OCI-LY7 (cell line): Measurements from ENCODE around the gene TP53RK. TPM values are rescaled to one million over a fixed set of nuclear protein-coding genes. Genes with fewer than 3 reads are reported as not detected.

Experiments used
- BruUV-seq: library from RNA; stranded (reverse); fragments of 400-500 nt; replicated peaks from 2 replicates; lab custom pipeline; 2021; lab: Mats Ljungman, UMichigan
- CTCF ChIA-PET: fragments of 300-600 bp; sonication (Branson Sonifier 250); formaldehyde crosslinking; loops from one replicate; lab custom pipeline; 2022; ENCODE audit warnings: antibody characterized with exemption; ENCODE audit not compliant: unreplicated experiment; lab: Charles Lee
- POLR2A ChIA-PET: fragments of 300-600 bp; sonication (Branson Sonifier 250); formaldehyde crosslinking; loops from one replicate; lab custom pipeline; 2022; ENCODE audit warnings: antibody characterized with exemption; lab: Charles Lee
- DNase-seq: peaks from one replicate; pipeline ENCODE4 v3.0.0-alpha.2; 2015; ENCODE audit warnings: low spot score
- H2AFZ ChIP-seq: fragments of 200-600 bp; sonication (generic), shearing (Covaris generic); 2 replicates; pipeline ENCODE4 v1.6.1; 2014; ENCODE audit warnings: mild to moderate bottlenecking, antibody characterized with exemption, low read length, moderate library complexity
- H3K27ac ChIP-seq: fragments of 200-600 bp; sonication (generic); 2 replicates; pipeline ENCODE4 v1.5.1; 2014; ENCODE audit warnings: mixed run types, low read depth, mild to moderate bottlenecking, moderate library complexity, low read length, inconsistent platforms; ENCODE audit not compliant: poor library complexity, severe bottlenecking
- H3K36me3 ChIP-seq: fragments of 200-600 bp; sonication (generic); 2 replicates; pipeline ENCODE4 v1.6.1; 2014; ENCODE audit warnings: mild to moderate bottlenecking, antibody characterized with exemption, low read length, moderate library complexity, mixed read lengths; ENCODE audit not compliant: insufficient read depth
- H3K4me1 ChIP-seq: fragments of 200-600 bp; sonication (generic); 2 replicates; pipeline ENCODE4 v1.5.1; 2014; ENCODE audit warnings: mild to moderate bottlenecking, low read length; ENCODE audit not compliant: insufficient read depth, poor library complexity, severe bottlenecking
- H3K4me2 ChIP-seq: fragments of 200-600 bp; sonication (generic); 2 replicates; pipeline ENCODE4 v1.6.1; 2014; ENCODE audit warnings: mild to moderate bottlenecking, low read length
- H3K4me3 ChIP-seq: fragments of 200-600 bp; sonication (generic); 2 replicates; pipeline ENCODE4 v1.5.1; 2014; ENCODE audit warnings: mild to moderate bottlenecking, low read depth, low read length; ENCODE audit not compliant: poor library complexity, severe bottlenecking
- H3K79me2 ChIP-seq: fragments of 200-600 bp; sonication (generic); 2 replicates; pipeline ENCODE4 v1.6.1; 2016; ENCODE audit warnings: low read depth, mild to moderate bottlenecking, low read length, moderate library complexity, mixed read lengths; ENCODE audit not compliant: insufficient read depth
- H3K9me2 ChIP-seq: fragments of 200-600 bp; sonication (generic); 2 replicates; pipeline ENCODE4 v1.6.1; 2016; ENCODE audit warnings: mild to moderate bottlenecking, low read length, mixed read lengths; ENCODE audit not compliant: insufficient read depth
- H3K9me3 ChIP-seq: fragments of 200-600 bp; sonication (generic); 2 replicates; pipeline ENCODE4 v1.6.1; 2014; ENCODE audit warnings: mild to moderate bottlenecking, mixed run types, low read length, mixed read lengths
- H4K20me1 ChIP-seq: fragments of 200-600 bp; sonication (generic); 2 replicates; pipeline ENCODE4 v1.6.1; 2014; ENCODE audit warnings: mild to moderate bottlenecking, antibody characterized with exemption, low read length, moderate library complexity, mixed read lengths; ENCODE audit not compliant: insufficient read depth
- EZH2phosphoT487 ChIP-seq: fragments of 200-600 bp; sonication (generic); IDR thresholded peaks from 2 replicates; pipeline ENCODE4 v1.6.1; 2018; ENCODE audit warnings: low read depth, borderline replicate concordance, mild to moderate bottlenecking, mixed run types, antibody characterized with exemption, low read length, moderate library complexity, mixed read lengths
- intact Hi-C: fragments of 100-400 bp; cut with micrococcal nuclease; formaldehyde crosslinking; loops from one replicate; pipeline ENCODE4 v1.10.0; 2022; ENCODE audit not compliant: unreplicated experiment
- total RNA-seq, 2 experiments: library from RNA; depleted of rRNA in 1 of 2; stranded (reverse); fragments of >200 nt in 1 of 2; shearing (Covaris generic) in 1 of 2; gene quantifications; 2 replicates each; pipeline ENCODE4 v1.2.3, GENCODE V29; 2014 to 2022
- TF ChIP-seq, protein P1 (sequence below): fragments of 200-600 bp; sonication (generic); conservative IDR thresholded peaks from 2 replicates; pipeline ENCODE4 v1.5.1; 2014; ENCODE audit warnings: mild to moderate bottlenecking, antibody characterized with exemption, low read length, moderate library complexity, mixed read lengths

Gene TP53RK
- total RNA-seq, 2 experiments from 2014 or later = 18.6 to 32.9 TPM

DNA sequence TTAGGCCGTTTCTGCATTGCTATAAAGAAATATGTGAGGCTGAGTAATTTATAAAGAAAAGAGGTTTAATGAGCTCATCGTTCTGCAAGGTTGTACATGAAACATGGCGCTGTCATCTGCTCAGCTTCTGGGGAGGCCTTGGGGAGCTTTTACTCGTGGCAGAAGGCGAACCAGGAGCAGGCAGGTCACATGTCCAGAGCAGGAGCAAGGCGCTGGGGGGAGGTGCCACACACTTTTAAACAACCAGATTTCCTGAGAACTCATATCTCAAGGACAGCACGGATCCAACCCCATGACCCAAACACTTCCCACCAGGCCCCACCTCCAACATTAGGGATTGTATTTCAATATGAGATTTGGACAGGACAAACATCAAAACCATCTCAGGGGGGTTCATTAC lies 31.6 kb downstream of the TP53RK start:
- Histone ChIP-seq H2AFZ (no peak overlapping the region), H3K4me1 (no peaks in the 10 kb centered on the region), H3K9me3 (no peaks in the 10 kb centered on the region), H3K27ac (no peak overlapping the region), H3K4me2 (no peak overlapping the region), H3K9me2 (no peaks in the 10 kb centered on the region), H3K4me3 (no peak overlapping the region), H3K79me2 (no peaks in the 10 kb centered on the region), H4K20me1 (no peaks in the 10 kb centered on the region), H3K36me3 (no peaks in the 10 kb centered on the region)
- DNase-seq = no peak
- CTCF ChIA-PET = no interaction called here
- TF ChIP-seq EZH2phosphoT487 = no peak
- TF ChIP-seq, protein P1, sequence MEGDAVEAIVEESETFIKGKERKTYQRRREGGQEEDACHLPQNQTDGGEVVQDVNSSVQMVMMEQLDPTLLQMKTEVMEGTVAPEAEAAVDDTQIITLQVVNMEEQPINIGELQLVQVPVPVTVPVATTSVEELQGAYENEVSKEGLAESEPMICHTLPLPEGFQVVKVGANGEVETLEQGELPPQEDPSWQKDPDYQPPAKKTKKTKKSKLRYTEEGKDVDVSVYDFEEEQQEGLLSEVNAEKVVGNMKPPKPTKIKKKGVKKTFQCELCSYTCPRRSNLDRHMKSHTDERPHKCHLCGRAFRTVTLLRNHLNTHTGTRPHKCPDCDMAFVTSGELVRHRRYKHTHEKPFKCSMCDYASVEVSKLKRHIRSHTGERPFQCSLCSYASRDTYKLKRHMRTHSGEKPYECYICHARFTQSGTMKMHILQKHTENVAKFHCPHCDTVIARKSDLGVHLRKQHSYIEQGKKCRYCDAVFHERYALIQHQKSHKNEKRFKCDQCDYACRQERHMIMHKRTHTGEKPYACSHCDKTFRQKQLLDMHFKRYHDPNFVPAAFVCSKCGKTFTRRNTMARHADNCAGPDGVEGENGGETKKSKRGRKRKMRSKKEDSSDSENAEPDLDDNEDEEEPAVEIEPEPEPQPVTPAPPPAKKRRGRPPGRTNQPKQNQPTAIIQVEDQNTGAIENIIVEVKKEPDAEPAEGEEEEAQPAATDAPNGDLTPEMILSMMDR = no peak
- no TSS peak for BruUV-seq
- POLR2A ChIA-PET = no interaction called here
- intact Hi-C loops = no loop called here

DNA sequence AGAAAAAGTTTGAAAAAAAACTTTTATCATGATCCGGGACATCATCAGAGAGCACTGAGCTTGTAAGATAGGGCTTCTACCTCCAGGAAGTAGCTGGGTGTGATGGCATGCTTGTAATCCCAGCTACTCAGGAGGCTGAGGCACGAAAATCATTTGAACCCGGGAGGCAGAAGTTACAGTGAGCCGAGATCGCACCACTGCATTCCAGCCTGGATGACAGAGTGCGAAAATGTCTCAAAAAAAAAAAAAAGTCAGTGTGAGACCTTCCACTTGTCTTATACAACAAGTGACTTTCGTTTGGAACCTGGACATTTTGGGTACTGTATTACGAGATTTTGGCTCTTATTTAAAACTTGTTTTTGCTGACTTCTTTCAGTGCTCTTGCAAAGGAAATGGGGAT lies 32.1 kb downstream of the TP53RK start:
- Histone ChIP-seq H3K9me3 (no peaks in the 10 kb centered on the region), H2AFZ (no peak overlapping the region)
- no TSS peak for BruUV-seq

GRCh38 chr20:46652699-46653098 lies 36.5 kb downstream of the TP53RK start:
- H4K20me1 ChIP-seq = no peaks in the 10 kb centered on the region
- POLR2A ChIA-PET = no interaction called here
- no peaks in the 10 kb centered on the region for H3K4me1 ChIP-seq
- no peak overlapping the region for H3K4me3 ChIP-seq
- no peak for DNase-seq
- CTCF ChIA-PET = no interaction called here
- no peaks in the 10 kb centered on the region for H3K9me2 ChIP-seq
- intact Hi-C loops = no loop called here
- H3K36me3 ChIP-seq = no peaks in the 10 kb centered on the region
- BruUV-seq = no TSS peak
- TF ChIP-seq, protein P1 = no peak
- no peak for TF ChIP-seq EZH2phosphoT487
- no peak overlapping the region for H3K27ac ChIP-seq
- H3K4me2 ChIP-seq = no peak overlapping the region
- no peaks in the 10 kb centered on the region for H3K9me3 ChIP-seq
- H3K79me2 ChIP-seq = no peaks in the 10 kb centered on the region
- H2AFZ ChIP-seq = no peak overlapping the region

More for the DNA sequence above, 32.1 kb downstream of the TP53RK start:
- ChIA-PET CTCF (no interaction called here), POLR2A (interaction anchor here (0.7 kb wide), 1 partner anchor 13 kb away, joined by 3 read pairs; no protein-coding TSS in a partner anchor)
- Histone ChIP-seq H3K4me3 (no peak overlapping the region), H3K9me2 (no peaks in the 10 kb centered on the region), H3K36me3 (no peaks in the 10 kb centered on the region), H3K79me2 (no peaks in the 10 kb centered on the region), H3K27ac (no peak overlapping the region), H3K4me1 (no peaks in the 10 kb centered on the region), H4K20me1 (no peaks in the 10 kb centered on the region), H3K4me2 (no peak overlapping the region)
- intact Hi-C loops = no loop called here
- TF ChIP-seq, protein P1 = no peak
- no peak for TF ChIP-seq EZH2phosphoT487
- no peak for DNase-seq
